Effector CD8-positive, alpha-beta T cell (primary cell): Measurements from ENCODE around the gene RTN4R.
"Not testable (repeated sequence)": the region's sequence is repeated elsewhere in the genome, so short reads cannot be mapped to it uniquely, and the experiment has no call there.

Source experiments
- DNase-seq: peaks from one replicate; lab custom pipeline; 2025; lab: John Stamatoyannopoulos, UW

Gene RTN4R

GRCh38 chr22:20286784-20287423 is 18.8 kb upstream of the RTN4R start:
- not testable (repeated sequence) for DNase-seq

GRCh38 chr22:20286312-20286660 is 18.2 kb upstream of the RTN4R start:
- not testable (repeated sequence) for DNase-seq

- DNase-seq = peak; percentile 64
Observed at GRCh38 chr22:20285473-20286311, 17.6 kb upstream of the RTN4R start.

GRCh38 chr22:20284471-20285086 is 16.5 kb upstream of the RTN4R start:
- DNase-seq = no peak

DNA sequence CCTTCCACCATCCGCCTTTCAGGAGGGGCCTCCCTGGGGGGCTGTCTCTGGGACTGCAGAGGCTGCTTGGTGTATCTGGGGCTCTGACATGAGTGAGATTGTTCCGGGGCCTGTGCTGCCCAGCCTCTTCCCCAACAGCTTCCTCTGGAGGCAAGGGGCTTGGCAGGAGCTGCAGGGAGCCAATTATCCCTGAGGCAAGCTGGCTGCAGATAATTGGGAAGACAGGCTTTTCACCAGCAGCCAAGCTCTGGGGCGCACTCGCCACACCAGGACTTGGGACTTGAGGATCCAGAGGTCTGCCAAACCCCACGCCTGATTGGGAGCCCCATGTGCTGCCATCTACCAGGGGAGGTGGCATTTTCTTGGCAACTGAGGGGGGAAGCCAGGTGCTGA is 15.6 kb upstream of the RTN4R start:
- DNase-seq = no peak

- DNase-seq = no peak
Observed at GRCh38 chr22:20282901-20283673, 15.0 kb upstream of the RTN4R start.

DNA sequence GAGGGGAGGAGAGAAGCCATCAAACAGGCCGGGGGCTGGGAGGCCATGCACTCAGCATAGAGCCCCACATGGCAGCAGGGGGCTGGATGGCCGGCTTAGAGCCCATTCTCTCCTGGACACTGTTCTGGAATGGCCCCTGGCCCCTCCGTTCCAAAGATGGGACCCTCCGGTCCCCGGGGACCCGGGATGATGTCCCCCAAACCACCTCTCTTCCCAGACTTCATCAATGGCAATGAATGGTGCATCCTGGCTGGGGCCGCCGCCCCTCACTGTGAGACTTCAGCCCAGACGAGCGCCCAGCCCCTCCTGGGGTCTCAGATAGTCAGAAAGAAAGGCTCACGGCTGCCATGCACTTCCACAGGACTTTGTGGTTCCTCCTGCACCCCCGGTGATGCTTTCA is 13.8 kb upstream of the RTN4R start:
- DNase-seq = no peak

DNA sequence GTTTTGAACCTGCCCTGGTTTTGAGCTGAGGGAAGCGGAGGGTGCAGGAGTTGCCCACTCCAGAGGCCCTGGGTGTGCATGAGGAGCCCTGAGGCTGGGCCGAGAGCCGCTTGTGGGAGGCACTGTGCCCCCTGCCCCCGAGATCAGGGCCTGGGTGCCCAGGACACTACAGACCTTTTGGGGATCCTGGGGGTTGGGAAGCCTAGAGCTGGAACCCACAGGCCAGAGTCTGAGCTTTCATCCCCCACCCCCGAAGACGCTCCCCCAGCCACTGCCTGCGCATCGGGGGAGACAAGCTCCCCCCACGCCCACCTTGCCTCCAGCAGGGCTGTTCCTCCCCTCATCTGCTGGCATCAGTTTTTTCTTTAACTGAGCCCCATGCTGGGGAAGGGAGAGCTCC is 13.4 kb upstream of the RTN4R start:
- DNase-seq = not testable (repeated sequence)

DNA sequence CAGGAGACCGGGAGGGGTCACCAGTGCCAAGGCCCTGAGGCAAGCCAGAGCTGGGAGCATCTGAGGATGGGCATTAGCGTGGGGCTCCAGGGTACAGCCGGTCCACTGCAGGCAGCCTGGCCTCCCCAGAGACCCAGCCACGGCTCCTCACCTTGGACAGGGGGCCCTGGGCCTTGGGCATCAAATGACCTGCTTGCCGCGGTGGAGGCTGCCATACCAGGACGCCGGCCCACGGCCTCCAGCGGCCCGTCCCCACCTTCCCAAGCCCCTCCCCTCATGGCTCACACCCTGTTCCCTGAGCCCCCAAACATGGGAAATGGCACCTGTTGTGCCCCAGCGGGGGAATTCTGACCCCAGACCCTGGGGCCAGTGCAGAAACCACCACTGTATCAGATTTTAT is 12.7 kb upstream of the RTN4R start:
- no peak for DNase-seq

- DNase-seq = not testable (repeated sequence)
Observed at GRCh38 chr22:20280163-20280562, 12.0 kb upstream of the RTN4R start.

DNA sequence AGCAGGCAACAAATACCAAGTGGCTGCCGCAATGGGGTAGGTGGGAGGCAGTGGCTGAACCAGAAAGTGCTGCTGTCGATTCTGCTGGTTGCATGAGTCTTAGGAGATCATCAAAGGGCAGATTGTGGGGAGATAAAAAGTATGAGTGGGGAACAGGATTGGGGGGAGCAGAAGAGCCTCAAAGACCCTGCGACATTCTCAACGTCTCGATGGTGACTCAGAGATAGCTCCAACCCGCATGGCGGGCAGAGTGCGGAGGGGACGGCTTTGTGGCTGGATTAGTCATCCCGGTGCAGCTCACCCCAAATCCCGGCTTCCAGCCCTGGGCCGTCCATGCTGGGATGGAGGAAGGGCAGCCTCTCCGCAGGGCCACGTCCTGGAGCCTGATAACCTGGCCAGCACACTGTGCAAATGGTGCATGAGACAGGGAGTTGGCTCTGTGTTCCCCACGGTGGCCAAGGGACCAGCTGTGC is 11.6 kb upstream of the RTN4R start:
- DNase-seq = no peak

DNA sequence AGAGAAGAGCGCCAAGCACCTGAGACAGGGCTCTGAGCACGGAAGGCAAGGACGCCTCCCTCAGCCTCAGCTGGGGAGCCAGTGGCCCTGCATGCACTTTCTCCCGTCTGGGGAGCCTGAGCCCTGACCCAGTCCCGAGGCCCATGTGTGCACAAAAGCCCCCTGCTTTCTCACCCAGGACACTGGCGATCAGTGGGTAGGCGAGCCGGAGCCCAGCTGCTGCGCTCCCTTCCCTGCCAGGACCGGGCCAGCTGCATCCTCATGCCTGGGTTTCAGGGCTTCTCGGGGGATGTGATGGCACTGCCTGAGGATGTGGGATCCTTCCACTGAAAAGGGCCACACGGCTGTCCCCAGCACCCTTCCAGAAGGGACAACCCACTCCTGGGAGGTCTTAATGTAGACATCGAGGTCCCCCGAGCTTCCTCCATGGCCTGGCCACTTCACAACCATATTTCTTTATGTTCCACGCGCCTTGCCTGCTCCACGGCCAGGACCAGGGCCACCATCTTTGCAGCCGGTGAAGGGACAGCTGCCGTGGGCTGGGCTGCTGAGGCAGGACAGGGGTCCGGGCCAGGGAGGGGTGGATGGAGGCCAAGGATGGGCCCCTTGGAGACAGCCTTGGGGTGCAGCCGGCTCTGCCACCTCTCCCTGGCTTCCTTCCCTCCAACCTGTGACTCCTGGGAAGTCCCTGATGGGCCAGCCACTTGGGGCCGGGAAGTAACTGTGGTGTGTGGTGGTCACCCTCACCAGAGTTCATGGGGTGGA is 10.8 kb upstream of the RTN4R start:
- DNase-seq = not testable (repeated sequence)

- not testable (repeated sequence) for DNase-seq
Observed at GRCh38 chr22:20277936-20278635, 10.0 kb upstream of the RTN4R start.

DNA sequence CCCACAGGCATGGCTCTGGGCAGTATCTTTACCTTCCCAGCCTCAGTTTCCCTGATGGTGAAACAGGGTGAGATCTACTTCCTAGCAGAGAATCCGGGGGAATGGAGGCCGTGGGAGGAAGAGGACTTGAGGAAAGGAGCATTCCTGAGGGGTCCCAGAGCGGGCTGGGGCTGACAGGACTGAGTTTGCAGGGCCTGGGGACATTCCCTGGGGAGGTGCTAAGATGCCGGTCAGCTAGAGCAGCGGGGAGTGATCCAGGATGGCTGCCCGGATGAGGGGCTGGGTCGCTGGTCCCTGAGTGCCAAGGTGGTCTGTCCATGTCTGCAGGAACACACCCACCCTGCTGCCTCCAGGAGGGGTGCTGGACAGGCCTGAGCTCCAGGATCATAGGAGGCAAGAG is 8.3 kb upstream of the RTN4R start:
- DNase-seq = no peak

DNA sequence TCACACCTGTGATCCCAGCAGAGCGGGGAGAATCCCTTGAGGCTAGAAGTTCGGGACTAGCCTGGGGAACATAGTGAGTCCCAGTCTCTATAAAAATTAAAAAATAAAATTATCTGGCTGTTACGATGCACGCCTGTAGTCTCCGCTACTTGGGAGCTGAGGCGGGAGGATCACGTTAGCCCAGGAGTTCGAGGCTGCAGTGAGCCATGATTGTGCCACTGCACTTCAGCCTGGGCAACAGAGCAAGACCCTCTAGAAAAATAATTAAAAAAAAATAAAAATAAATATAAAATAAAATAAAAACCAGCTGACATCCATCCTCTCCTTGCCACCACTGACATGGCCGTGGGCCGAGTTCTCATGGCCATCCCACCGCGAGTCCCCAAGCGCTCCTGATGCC is 7.7 kb upstream of the RTN4R start:
- DNase-seq = no peak

- DNase-seq = not testable (repeated sequence)
Observed at GRCh38 chr22:20275325-20275724, 7.2 kb upstream of the RTN4R start.

GRCh38 chr22:20274374-20274773 is 6.3 kb upstream of the RTN4R start:
- not testable (repeated sequence) for DNase-seq

- DNase-seq = no peak
Observed at GRCh38 chr22:20273758-20274181, 5.7 kb upstream of the RTN4R start.

DNA sequence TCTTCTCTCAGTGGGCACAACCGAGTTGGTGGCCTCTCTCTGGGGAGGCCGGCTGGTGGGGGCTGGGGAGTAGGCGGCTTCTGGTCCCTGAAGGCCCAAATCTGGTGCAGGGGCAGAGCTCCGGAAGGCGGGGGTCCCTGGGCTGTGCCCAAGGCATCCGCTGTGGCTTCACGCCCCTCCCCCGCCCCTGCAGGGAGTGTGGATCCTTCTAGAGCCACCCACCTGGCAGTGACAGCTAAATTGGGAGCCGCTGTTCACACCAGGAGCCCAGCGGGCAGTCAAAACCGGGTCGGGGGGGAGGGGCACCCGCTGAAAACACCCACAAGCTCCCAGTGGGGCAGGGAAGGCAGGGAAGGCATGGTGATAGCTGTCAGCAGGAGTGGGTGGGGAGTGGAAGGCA is 4.6 kb upstream of the RTN4R start:
- DNase-seq = no peak

DNA sequence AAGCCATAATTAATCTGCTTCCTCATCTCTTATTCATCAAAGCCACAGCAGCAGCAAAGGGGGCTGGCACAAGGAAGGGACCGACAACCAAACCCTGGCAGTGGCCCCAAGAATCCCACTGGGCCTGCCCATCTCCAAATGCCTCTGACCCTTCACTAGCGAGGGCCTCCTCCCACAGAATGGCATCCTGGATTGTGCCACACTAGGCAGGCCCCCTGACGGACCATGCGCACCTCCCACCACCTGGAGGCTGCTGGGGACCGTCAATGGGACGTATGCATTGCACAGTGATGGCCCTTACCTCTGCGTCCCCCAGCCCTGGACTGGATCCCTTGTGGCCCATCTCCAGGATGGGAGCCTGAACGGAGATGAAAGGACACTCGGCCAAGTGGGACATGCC is 4.1 kb upstream of the RTN4R start:
- no peak for DNase-seq
